ENCODE results near the gene LPAR6.

The LPAR6 gene

GRCh38 chr13:48400850-48401291, 12.0 kb downstream of the LPAR6 start:
- H3K27ac ChIP-seq, result peak overlapping the region; percentile 48 to 95 (median 89); a peak in 21 of 22 replicates
- H3K9ac ChIP-seq, result peak overlapping the region; percentile 62 to 82 (median 68)
- TF ChIP-seq Cebpa-rat (IDR thresholded peaks at IDR 0.05), result no peak
- H3K4me3 ChIP-seq, result peak overlapping the region in 3 of 10 experiments; percentile 18 to 20 (median 19); a peak in 4 of 20 replicates
- peaks cover 56 to 87% (median 83%) of the 10 kb centered on the region in 10 experiments for H3K4me1 ChIP-seq
- peaks cover 0 to 17% (median 0%) of the 10 kb centered on the region in 11 experiments; a peak in 2 of 22 replicates for H4K20me1 ChIP-seq
- peaks cover 4 to 14% (median 5%) of the 10 kb centered on the region in 11 experiments for H3K9me3 ChIP-seq (replicated peaks in 1 of 11)
- H3K27me3 ChIP-seq, result no peaks in the 10 kb centered on the region
- H3K4me2 ChIP-seq, result peak overlapping the region; percentile 46 to 91 (median 78)
- H3K36me3 ChIP-seq, result peaks cover 4 to 19% (median 12%) of the 10 kb centered on the region in 11 experiments; a peak in 19 of 22 replicates

GRCh38 chr13:48400090-48400694, 12.7 kb downstream of the LPAR6 start:
- TF ChIP-seq Cebpa-rat (IDR thresholded peaks at IDR 0.05), result no peak
- Histone ChIP-seq H3K36me3 (peaks cover 9 to 23% (median 17%) of the 10 kb centered on the region in 11 experiments), H3K4me2 (peak overlapping the region; percentile 46 to 91 (median 78)), H3K9ac (peak overlapping the region; percentile 62 to 82 (median 68)), H3K9me3 (replicated peaks in 1 of 11) (peaks cover 11 to 21% (median 11%) of the 10 kb centered on the region in 11 experiments), H4K20me1 (peaks cover 0 to 17% (median 0%) of the 10 kb centered on the region in 11 experiments; a peak in 2 of 22 replicates), H3K4me1 (peaks cover 53 to 80% (median 76%) of the 10 kb centered on the region in 10 experiments), H3K27ac (peak overlapping the region; percentile 48 to 95 (median 89); a peak in 21 of 22 replicates), H3K27me3 (no peaks in the 10 kb centered on the region), H3K4me3 (peak overlapping the region in 1 of 10 experiments; percentile 18; a peak in 2 of 20 replicates)

DNA sequence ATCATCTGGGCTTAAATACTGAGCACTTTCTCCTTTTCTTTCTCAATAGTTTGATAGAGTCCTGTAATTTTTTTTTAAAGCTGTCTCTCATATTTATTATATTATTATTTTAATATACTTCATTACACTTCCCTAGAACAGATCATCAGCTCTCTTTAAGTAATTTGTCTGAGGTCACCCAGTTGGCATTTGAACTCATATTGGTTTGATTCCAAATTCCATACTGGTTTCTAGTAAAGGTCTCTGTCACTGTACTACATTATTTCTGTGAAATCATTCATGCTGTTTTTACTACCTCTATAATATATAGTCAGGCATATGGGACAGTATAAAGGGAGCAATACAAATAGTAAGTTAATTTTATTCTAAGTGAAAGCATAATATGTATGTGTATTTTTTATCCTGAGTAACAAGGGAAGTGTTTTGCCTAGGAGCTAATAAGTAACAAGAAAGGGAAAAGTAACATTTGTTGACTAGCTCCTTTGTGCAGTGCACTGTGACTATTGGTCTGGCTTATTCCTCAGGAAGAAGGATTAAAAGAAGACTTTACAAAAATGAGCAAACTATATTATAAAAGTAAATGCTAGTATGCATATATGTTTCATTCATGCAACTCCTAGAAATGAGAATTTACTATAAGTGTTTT, 14.3 kb downstream of the LPAR6 start:
- Histone ChIP-seq H3K4me2 (peak overlapping the region in 9 of 11 experiments; percentile 3 to 91 (median 22); a peak in 10 of 22 replicates), H3K27ac (peak overlapping the region; percentile 27 to 95 (median 85); a peak in 17 of 22 replicates)

GRCh38 chr13:48397744-48398143, 15.2 kb downstream of the LPAR6 start:
- Histone ChIP-seq H3K9me3 (replicated peaks in 1 of 11) (peaks cover 35 to 45% (median 36%) of the 10 kb centered on the region in 11 experiments), H4K20me1 (peaks cover 0 to 21% (median 0%) of the 10 kb centered on the region in 11 experiments; a peak in 2 of 22 replicates), H3K27me3 (no peaks in the 10 kb centered on the region), H3K4me2 (peak overlapping the region in 5 of 11 experiments; percentile 3 to 53 (median 22); a peak in 8 of 22 replicates), H3K9ac (peak overlapping the region in 1 of 11 experiments; percentile 48; a peak in 2 of 22 replicates), H3K36me3 (peaks cover 34 to 45% (median 41%) of the 10 kb centered on the region in 11 experiments), H3K4me3 (no peak overlapping the region), H3K27ac (peak overlapping the region; percentile 9 to 95 (median 85); a peak in 15 of 22 replicates), H3K4me1 (peaks cover 32 to 56% (median 51%) of the 10 kb centered on the region in 10 experiments)
- no peak for TF ChIP-seq Cebpa-rat (IDR thresholded peaks at IDR 0.05)

More for the DNA sequence above, 14.3 kb downstream of the LPAR6 start:
- TF ChIP-seq Cebpa-rat (IDR thresholded peaks at IDR 0.05), result no peak
- Histone ChIP-seq H3K36me3 (peaks cover 26 to 36% (median 33%) of the 10 kb centered on the region in 11 experiments), H3K27me3 (no peaks in the 10 kb centered on the region), H3K9ac (peak overlapping the region in 2 of 11 experiments; percentile 2 to 48; a peak in 2 of 22 replicates), H3K4me1 (peaks cover 38 to 64% (median 60%) of the 10 kb centered on the region in 10 experiments), H4K20me1 (peaks cover 0 to 17% (median 0%) of the 10 kb centered on the region in 11 experiments; a peak in 2 of 22 replicates), H3K4me3 (no peak overlapping the region), H3K9me3 (replicated peaks in 1 of 11) (peaks cover 27 to 37% (median 28%) of the 10 kb centered on the region in 11 experiments)

DNA sequence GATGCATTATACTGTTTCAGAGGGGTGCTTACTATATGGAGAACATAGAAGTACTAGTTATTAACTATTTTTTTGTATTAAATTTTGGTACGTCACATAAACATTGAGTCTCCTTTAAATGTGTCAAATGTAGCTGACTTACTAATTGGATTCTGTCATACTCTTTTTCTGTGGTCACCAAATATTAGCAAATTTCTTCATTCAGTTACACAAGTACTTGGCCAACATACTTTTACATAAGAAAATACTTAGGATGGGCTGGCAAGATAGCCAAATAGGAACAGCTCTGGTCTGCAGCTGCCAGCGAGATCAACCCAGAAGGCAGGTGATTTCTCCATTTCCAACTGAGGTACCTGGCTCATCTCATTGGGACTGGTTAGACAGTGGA, 19.2 kb downstream of the LPAR6 start:
- H3K36me3 ChIP-seq, result peaks cover 64 to 85% (median 80%) of the 10 kb centered on the region in 11 experiments
- H3K9me3 ChIP-seq (replicated peaks in 1 of 11), result peaks cover 57 to 72% (median 67%) of the 10 kb centered on the region in 11 experiments
- TF ChIP-seq Cebpa-rat (IDR thresholded peaks at IDR 0.05), result no peak

GRCh38 chr13:48393030-48393697, 19.7 kb downstream of the LPAR6 start:
- Histone ChIP-seq H3K4me1 (peaks cover 0 to 10% (median 7%) of the 10 kb centered on the region in 10 experiments; a peak in 17 of 20 replicates), H3K9ac (no peak overlapping the region), H3K36me3 (peaks cover 69 to 90% (median 85%) of the 10 kb centered on the region in 11 experiments), H3K27ac (no peak overlapping the region), H3K4me3 (no peak overlapping the region), H3K27me3 (no peaks in the 10 kb centered on the region), H4K20me1 (peaks cover 0 to 20% (median 0%) of the 10 kb centered on the region in 11 experiments; a peak in 2 of 22 replicates), H3K9me3 (replicated peaks in 1 of 11) (peaks cover 57 to 75% (median 67%) of the 10 kb centered on the region in 11 experiments), H3K4me2 (no peak overlapping the region)
- TF ChIP-seq Cebpa-rat (IDR thresholded peaks at IDR 0.05), result no peak

More for the DNA sequence above, 19.2 kb downstream of the LPAR6 start:
- no peaks in the 10 kb centered on the region for H3K27me3 ChIP-seq
- H4K20me1 ChIP-seq, result peaks cover 0 to 20% (median 0%) of the 10 kb centered on the region in 11 experiments; a peak in 2 of 22 replicates
- 0 out of 20 replicates have a peak overlapping the region, but pooled peaks of 2 of the 10 experiments have one; percentile 7 to 13 for H3K4me3 ChIP-seq
- H3K4me1 ChIP-seq, result peaks cover 2 to 15% (median 12%) of the 10 kb centered on the region in 10 experiments; a peak in 17 of 20 replicates
- no peak overlapping the region for H3K4me2 ChIP-seq
- no peak overlapping the region for H3K27ac ChIP-seq
- no peak overlapping the region for H3K9ac ChIP-seq

GRCh38 chr13:48391257-48391656, 21.7 kb downstream of the LPAR6 start:
- H3K4me2 ChIP-seq, result no peak overlapping the region
- no peak for TF ChIP-seq Cebpa-rat (IDR thresholded peaks at IDR 0.05)
- no peak overlapping the region for H3K9ac ChIP-seq
- peaks cover 50 to 74% (median 65%) of the 10 kb centered on the region in 11 experiments for H3K9me3 ChIP-seq (replicated peaks in 1 of 11)
- H4K20me1 ChIP-seq, result peaks cover 0 to 20% (median 0%) of the 10 kb centered on the region in 11 experiments; a peak in 2 of 22 replicates
- H3K27me3 ChIP-seq, result no peaks in the 10 kb centered on the region
- H3K4me3 ChIP-seq, result no peak overlapping the region
- H3K4me1 ChIP-seq, result no peaks in the 10 kb centered on the region
- peaks cover 82 to 100% (median 93%) of the 10 kb centered on the region in 11 experiments for H3K36me3 ChIP-seq
- H3K27ac ChIP-seq, result no peak overlapping the region

DNA sequence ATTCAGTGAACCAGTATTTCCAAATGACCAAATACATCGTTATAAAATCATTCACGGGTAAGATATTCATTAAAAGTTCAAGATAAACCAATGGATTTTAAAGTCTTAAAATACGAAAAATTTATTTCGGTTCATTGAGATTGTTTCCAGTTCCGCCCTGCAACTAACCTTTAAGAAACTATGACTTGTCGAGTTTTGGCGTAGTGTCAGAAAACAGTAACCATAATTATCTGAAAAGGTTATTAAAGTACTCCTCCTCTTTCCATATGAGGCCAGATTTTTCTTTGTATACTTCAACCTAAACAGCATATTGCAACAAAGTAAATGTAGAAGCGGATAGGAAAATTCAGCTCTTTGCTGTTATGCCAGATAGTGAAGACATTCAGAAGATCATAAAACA, 26.1 kb downstream of the LPAR6 start:
- Histone ChIP-seq H3K4me1 (no peaks in the 10 kb centered on the region), H4K20me1 (peaks cover 0 to 22% (median 0%) of the 10 kb centered on the region in 11 experiments; a peak in 2 of 22 replicates), H3K27me3 (no peaks in the 10 kb centered on the region), H3K4me3 (no peak overlapping the region), H3K9me3 (replicated peaks in 1 of 11) (peaks cover 8 to 30% (median 22%) of the 10 kb centered on the region in 11 experiments), H3K36me3 (peaks cover 72 to 91% (median 81%) of the 10 kb centered on the region in 11 experiments), H3K9ac (no peak overlapping the region), H3K27ac (no peak overlapping the region), H3K4me2 (no peak overlapping the region)
- no peak for TF ChIP-seq Cebpa-rat (IDR thresholded peaks at IDR 0.05)

All from BLaER1 treated with 17β-estradiol and CSF1 and Interleukin-3, amounts not matched to agents 10 nM and 100 nM (cell line).